Measurements from ENCODE around the gene DLG5.

GRCh38 chr10:77867124-77867719 is 59.3 kb downstream of the DLG5 start:
- TF ChIP-seq CTCF (conservative IDR thresholded peaks at IDR 0.05; ENCODE audit: low read length) (no peak), EZH2phosphoT487 (IDR thresholded peaks at IDR 0.05; ENCODE audit: borderline replicate concordance) (no peak)

Data from Loucy (cell line).